ENCODE results near the gene CEBPB.

GRCh38 chr20:50213531-50214106 lies 23.0 kb downstream of the CEBPB start:
- TF ChIP-seq CTCF (conservative IDR thresholded peaks at IDR 0.05 in 1 of 2, IDR thresholded peaks at IDR 0.05 in 1 of 2; ENCODE audit: extremely low read depth in 1 of 2, insufficient read depth in 1 of 2, low read depth in 1 of 2, low read length in 2 of 2) (no peak), EZH2 (IDR thresholded peaks at IDR 0.05; ENCODE audit: borderline replicate concordance, low read length) (no peak)
